Vagina (tissue), 2 donors: ENCODE data around the gene SLC39A12. TPM values are rescaled to one million over a fixed set of nuclear protein-coding genes. Genes with fewer than 3 reads are reported as not detected.

ENCODE experiments used
- DNase-seq, 2 donors: peaks; one replicate each; pipeline ENCODE4 v3.0.0-alpha.2; 2017; ENCODE audit errors: extremely low spot score in 2 of 2
- H3K27ac ChIP-seq: fragments of 200-600 bp; sonication (generic); one replicate; pipeline ENCODE4 v1.5.1; 2019
- H3K27me3 ChIP-seq: fragments of 200-600 bp; sonication (generic); one replicate; pipeline ENCODE4 v1.5.1; 2019
- H3K36me3 ChIP-seq, 2 donors: fragments of 200-600 bp; sonication (generic); one replicate each; pipeline ENCODE4 v1.5.1; 2017 to 2019
- H3K4me1 ChIP-seq: fragments of 200-600 bp; sonication (generic); one replicate; pipeline ENCODE4 v1.5.1; 2019
- H3K4me3 ChIP-seq, 2 donors: fragments of 200-600 bp; sonication (generic); 1 replicate in 1 of 2; 2 replicates in 1 of 2; pipeline ENCODE4 v1.5.1; 2016 to 2019
- H3K9me3 ChIP-seq: fragments of 200-600 bp; sonication (generic); one replicate; pipeline ENCODE4 v1.5.1; 2019
- POLR2A ChIP-seq, 2 donors: fragments of 450-650 bp; IDR thresholded peaks; one replicate each; pipeline ENCODE4 v1.6.1; 2017; ENCODE audit warnings: antibody characterized with exemption in 2 of 2, mild to moderate bottlenecking in 2 of 2, moderate library complexity in 2 of 2
- POLR2AphosphoS5 ChIP-seq, 2 donors: sonication (generic); formaldehyde crosslinking; IDR thresholded peaks; one replicate each; pipeline ENCODE4 v1.9.0; 2017; ENCODE audit warnings: antibody characterized with exemption in 2 of 2, mild to moderate bottlenecking in 2 of 2, low read depth in 1 of 2; ENCODE audit not compliant: insufficient read depth in 1 of 2
- intact Hi-C: fragments of 100-400 bp; cut with DNase I; formaldehyde crosslinking; loops from one replicate; pipeline ENCODE4 v1.15.1; 2023
- total RNA-seq: library from RNA; depleted of rRNA; stranded (reverse); fragments of >200 nt; gene quantifications from one replicate; pipeline ENCODE4 v1.2.3, GENCODE V29; 2016
- TF ChIP-seq, protein P1 (sequence below), 3 experiments: fragments of 450-650 bp in 2 of 3; fragments of 200-600 bp in 1 of 3; sonication (generic) in 1 of 3; IDR thresholded peaks; one replicate each; pipeline ENCODE4 v1.5.1; 2017 to 2019; ENCODE audit warnings: antibody characterized with exemption in 3 of 3, mild to moderate bottlenecking in 2 of 3, moderate library complexity in 2 of 3

Gene SLC39A12
- total RNA-seq, 1 donor from 2014 or later, result not detected

DNA sequence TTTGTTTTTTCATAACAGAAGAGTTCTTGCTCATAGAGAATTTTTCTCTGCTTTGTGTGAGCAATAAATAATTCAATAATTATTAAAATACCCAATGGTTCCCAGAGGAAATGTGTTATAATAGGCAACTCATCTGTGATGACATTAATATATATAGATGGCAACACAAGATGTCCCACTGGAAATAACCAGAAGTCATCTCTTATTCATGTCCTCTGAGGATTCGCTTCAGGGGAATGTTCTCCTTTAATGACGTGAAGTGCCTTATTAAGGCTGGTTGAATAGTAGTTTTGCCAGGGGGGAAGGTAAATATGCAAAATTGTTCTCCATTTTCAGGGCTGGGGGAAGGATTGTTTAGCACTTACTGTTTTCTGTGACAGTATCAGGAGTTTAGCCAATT is 3.1 kb downstream of the SLC39A12 start:
- H3K4me3 ChIP-seq, result no peak overlapping the region
- no peaks in the 10 kb centered on the region for H3K27me3 ChIP-seq
- DNase-seq, result no peak
- no peaks in the 10 kb centered on the region for H3K9me3 ChIP-seq
- no peak overlapping the region for H3K27ac ChIP-seq
- TF ChIP-seq POLR2A (IDR thresholded peaks at IDR 0.05) (no peak), POLR2AphosphoS5 (IDR thresholded peaks at IDR 0.05; ENCODE audit: insufficient read depth in 1 of 2, low read depth in 1 of 2) (no peak)
- TF ChIP-seq, protein P1, sequence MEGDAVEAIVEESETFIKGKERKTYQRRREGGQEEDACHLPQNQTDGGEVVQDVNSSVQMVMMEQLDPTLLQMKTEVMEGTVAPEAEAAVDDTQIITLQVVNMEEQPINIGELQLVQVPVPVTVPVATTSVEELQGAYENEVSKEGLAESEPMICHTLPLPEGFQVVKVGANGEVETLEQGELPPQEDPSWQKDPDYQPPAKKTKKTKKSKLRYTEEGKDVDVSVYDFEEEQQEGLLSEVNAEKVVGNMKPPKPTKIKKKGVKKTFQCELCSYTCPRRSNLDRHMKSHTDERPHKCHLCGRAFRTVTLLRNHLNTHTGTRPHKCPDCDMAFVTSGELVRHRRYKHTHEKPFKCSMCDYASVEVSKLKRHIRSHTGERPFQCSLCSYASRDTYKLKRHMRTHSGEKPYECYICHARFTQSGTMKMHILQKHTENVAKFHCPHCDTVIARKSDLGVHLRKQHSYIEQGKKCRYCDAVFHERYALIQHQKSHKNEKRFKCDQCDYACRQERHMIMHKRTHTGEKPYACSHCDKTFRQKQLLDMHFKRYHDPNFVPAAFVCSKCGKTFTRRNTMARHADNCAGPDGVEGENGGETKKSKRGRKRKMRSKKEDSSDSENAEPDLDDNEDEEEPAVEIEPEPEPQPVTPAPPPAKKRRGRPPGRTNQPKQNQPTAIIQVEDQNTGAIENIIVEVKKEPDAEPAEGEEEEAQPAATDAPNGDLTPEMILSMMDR (IDR thresholded peaks at IDR 0.05), result no peak
- no peaks in the 10 kb centered on the region for H3K36me3 ChIP-seq
- intact Hi-C loops, result no loop called here
- no peaks in the 10 kb centered on the region for H3K4me1 ChIP-seq

DNA sequence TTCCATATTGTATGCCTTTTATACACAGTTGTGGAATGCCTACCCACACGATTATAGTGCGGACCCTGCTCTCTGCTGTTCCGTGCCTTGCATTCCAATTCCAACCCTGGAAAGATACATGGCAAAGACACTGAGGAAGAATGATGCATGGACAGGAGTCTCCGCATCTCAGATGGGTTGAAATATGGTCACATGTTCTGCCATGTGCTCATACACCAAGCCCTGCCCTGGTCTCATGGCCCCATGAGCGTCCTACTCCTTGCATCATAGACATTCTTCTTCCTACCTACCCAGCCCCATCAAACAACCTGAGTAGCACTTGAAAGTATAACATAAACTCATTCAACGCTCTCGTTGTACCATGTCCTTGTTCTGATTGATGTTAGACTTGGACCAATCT is 6.3 kb downstream of the SLC39A12 start:
- Histone ChIP-seq H3K36me3 (no peaks in the 10 kb centered on the region), H3K9me3 (no peaks in the 10 kb centered on the region), H3K4me1 (no peaks in the 10 kb centered on the region), H3K4me3 (no peak overlapping the region), H3K27ac (no peak overlapping the region), H3K27me3 (no peaks in the 10 kb centered on the region)
- no peak for DNase-seq
- intact Hi-C loops, result no loop called here
- TF ChIP-seq POLR2A (IDR thresholded peaks at IDR 0.05) (no peak), POLR2AphosphoS5 (IDR thresholded peaks at IDR 0.05; ENCODE audit: insufficient read depth in 1 of 2, low read depth in 1 of 2) (no peak)
- TF ChIP-seq, protein P1 (IDR thresholded peaks at IDR 0.05), result no peak

DNA sequence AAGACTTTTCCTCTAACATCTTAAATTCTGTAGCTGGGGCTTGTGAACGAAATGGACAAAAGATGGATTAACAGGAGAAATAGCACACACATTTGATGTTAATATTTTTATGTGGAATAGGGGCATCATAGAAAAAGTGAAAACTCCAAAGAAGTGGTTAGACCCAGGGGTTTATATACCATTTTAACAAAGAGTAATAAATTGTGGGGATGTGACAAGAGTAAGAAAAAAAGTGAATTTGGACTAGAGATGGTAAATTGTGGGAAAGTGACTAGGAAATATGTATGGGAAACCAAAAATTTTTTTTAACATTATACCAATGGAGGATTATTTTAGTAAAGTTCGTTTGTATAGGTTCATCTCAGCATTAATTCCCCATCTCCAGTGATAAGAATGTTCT is 8.2 kb downstream of the SLC39A12 start:
- no peaks in the 10 kb centered on the region for H3K27me3 ChIP-seq
- DNase-seq, result no peak
- no peaks in the 10 kb centered on the region for H3K4me1 ChIP-seq
- TF ChIP-seq, protein P1 (IDR thresholded peaks at IDR 0.05), result no peak
- TF ChIP-seq POLR2A (IDR thresholded peaks at IDR 0.05), result no peak
- no peak for TF ChIP-seq POLR2AphosphoS5 (IDR thresholded peaks at IDR 0.05; ENCODE audit: insufficient read depth in 1 of 2, low read depth in 1 of 2)
- H3K9me3 ChIP-seq, result no peaks in the 10 kb centered on the region
- no peak overlapping the region for H3K4me3 ChIP-seq
- H3K27ac ChIP-seq, result no peak overlapping the region
- intact Hi-C loops, result no loop called here
- no peaks in the 10 kb centered on the region for H3K36me3 ChIP-seq

DNA sequence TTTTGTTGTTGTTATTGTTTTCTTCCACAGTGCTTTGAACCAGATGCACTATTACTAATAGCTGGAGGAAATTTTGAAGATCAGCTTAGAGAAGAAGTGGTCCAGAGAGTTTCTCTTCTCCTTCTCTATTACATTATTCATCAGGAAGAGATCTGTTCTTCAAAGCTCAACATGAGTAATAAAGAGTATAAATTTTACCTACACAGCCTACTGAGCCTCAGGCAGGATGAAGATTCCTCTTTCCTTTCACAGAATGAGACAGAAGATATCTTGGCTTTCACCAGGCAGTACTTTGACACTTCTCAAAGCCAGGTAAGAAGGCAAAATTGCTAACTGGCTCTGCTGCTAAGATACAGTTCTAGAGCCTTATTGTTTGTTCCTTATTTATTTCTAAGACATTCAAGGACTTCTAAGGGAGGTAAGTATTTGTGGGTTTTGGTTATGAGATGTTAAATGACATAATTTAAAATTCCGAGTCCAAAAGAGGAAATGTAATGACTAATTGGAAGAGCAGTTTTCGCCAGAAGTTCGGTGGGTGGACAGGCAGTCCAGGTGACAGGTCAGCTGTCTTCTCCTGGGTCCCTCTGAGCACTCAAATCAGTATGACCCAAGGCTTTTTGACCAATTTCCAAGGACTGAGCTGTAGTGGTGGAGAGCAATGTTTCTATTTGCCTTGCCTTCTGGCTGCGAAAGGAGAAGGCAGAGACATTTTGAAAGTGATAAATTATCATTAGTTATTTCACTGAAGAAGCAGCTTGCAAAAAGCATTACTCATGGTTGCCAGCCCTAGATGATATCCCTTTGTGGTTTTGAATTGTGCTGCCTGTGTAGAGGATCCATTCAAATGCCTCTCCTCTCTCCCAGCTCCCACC is 10.1 kb downstream of the SLC39A12 start:
- no peak overlapping the region for H3K4me3 ChIP-seq
- TF ChIP-seq, protein P1 (IDR thresholded peaks at IDR 0.05), result no peak
- TF ChIP-seq POLR2A (IDR thresholded peaks at IDR 0.05) (no peak), POLR2AphosphoS5 (IDR thresholded peaks at IDR 0.05; ENCODE audit: insufficient read depth in 1 of 2, low read depth in 1 of 2) (no peak)

DNA sequence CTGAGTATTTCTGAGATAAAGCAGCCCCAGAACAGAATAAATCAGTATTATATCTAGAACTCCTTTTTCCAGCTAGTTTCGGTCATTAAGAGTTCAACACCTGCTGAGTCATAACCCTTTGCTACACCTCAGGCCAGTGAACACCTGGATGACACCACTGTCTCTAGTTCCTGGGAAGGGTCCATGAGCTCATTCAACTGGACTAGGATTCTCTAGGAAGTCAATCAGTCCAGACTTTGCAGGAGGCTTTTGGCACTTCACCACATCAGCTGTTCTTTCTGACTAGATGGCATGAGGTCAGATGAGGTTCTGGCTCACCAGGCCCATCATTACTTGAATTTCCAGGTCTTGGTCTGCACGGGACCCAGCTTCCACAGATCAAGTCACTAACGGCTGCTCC is 11.7 kb downstream of the SLC39A12 start:
- DNase-seq, result no peak
- Histone ChIP-seq H3K4me3 (no peak overlapping the region), H3K27me3 (no peaks in the 10 kb centered on the region), H3K4me1 (no peaks in the 10 kb centered on the region), H3K27ac (no peak overlapping the region), H3K9me3 (no peaks in the 10 kb centered on the region), H3K36me3 (no peaks in the 10 kb centered on the region)
- TF ChIP-seq POLR2A (IDR thresholded peaks at IDR 0.05) (no peak), POLR2AphosphoS5 (IDR thresholded peaks at IDR 0.05; ENCODE audit: insufficient read depth in 1 of 2, low read depth in 1 of 2) (no peak)
- TF ChIP-seq, protein P1 (IDR thresholded peaks at IDR 0.05), result no peak
- intact Hi-C loops, result no loop called here

More for the DNA sequence above, 10.1 kb downstream of the SLC39A12 start:
- Histone ChIP-seq H3K4me1 (no peaks in the 10 kb centered on the region), H3K27ac (no peak overlapping the region), H3K9me3 (no peaks in the 10 kb centered on the region), H3K36me3 (no peaks in the 10 kb centered on the region), H3K27me3 (no peaks in the 10 kb centered on the region)
- no peak for DNase-seq
- intact Hi-C loops, result no loop called here
